Thoracic aorta (tissue), 2 donors: ENCODE measurements around the gene TCF4. TPM values are rescaled to one million over a fixed set of nuclear protein-coding genes. Genes with fewer than 3 reads are reported as not detected.

Source experiments
- ATAC-seq: fragments of 150-250 bp; one replicate; pipeline ENCODE4 v1.8.0; 2017; ENCODE audit warnings: low read depth; ENCODE audit not compliant: insufficient number of reproducible peaks, low FRiP score
- DNase-seq: peaks from one replicate; pipeline ENCODE4 v3.0.0-alpha.2; 2020; ENCODE audit warnings: low spot score
- H3K27ac ChIP-seq, 2 donors: fragments of 200-600 bp; sonication (generic); 1 replicate in 1 of 2; 2 replicates in 1 of 2; pipeline ENCODE4 v1.5.1; 2016; ENCODE audit warnings: mild to moderate bottlenecking in 2 of 2, moderate library complexity in 2 of 2
- H3K27me3 ChIP-seq: fragments of 200-600 bp; sonication (generic); replicated peaks from 2 replicates; pipeline ENCODE4 v1.6.0; 2016; ENCODE audit warnings: mild to moderate bottlenecking; ENCODE audit not compliant: insufficient read depth
- H3K36me3 ChIP-seq: fragments of 200-600 bp; sonication (generic); one replicate; pipeline ENCODE4 v1.5.1; 2016
- H3K4me1 ChIP-seq, 2 donors: fragments of 200-600 bp; sonication (generic); 1 replicate in 1 of 2; 2 replicates in 1 of 2; pipeline versions ENCODE4 v1.5.1 to v1.6.0; 2016; ENCODE audit warnings: low read depth in 2 of 2, mild to moderate bottlenecking in 1 of 2; ENCODE audit not compliant: control insufficient read depth in 1 of 2
- H3K4me3 ChIP-seq: fragments of 200-600 bp; sonication (generic); 2 replicates; pipeline ENCODE4 v1.5.1; 2016; ENCODE audit warnings: mild to moderate bottlenecking
- H3K9me3 ChIP-seq: fragments of 200-600 bp; sonication (generic); 2 replicates; pipeline ENCODE4 v1.5.1; 2016
- CTCF ChIP-seq: fragments of 200-600 bp; sonication (generic); IDR thresholded peaks from one replicate; pipeline ENCODE4 v1.5.1; 2019; ENCODE audit warnings: antibody characterized with exemption
- total RNA-seq, 2 donors: library from RNA; depleted of rRNA; stranded (reverse); fragments of >200 nt; gene quantifications; one replicate each; pipeline versions ENCODE4 v1.1.0 to v1.2.3, GENCODE V29; 2016

The TCF4 gene
- total RNA-seq, 2 donors from 2014 or later: 178 to 267 TPM

DNA sequence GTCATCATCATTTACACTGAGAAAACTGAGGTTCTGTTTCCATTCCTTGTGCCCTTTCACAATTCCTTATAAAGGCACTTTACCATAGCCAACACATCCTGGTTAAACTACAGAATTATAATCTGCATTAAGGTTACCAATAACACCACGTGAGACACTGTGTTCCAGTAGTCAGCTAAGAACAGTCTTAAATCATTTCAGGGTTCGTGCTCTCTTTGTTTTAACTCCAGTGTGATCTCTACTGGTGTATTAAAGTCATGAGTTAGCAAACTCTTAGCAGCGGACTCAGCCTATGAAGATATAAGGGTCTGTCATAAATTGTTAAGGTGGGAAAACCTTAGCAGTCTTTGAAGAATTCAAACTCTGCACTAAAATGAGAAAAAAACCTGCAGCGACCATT, 53.0 kb downstream of the TCF4 start:
- H3K4me1 ChIP-seq: no peaks in the 10 kb centered on the region
- TF ChIP-seq CTCF: no peak
- DNase-seq: no peak
- no peak overlapping the region for H3K4me3 ChIP-seq
- H3K36me3 ChIP-seq: no peaks in the 10 kb centered on the region
- no peak overlapping the region for H3K27ac ChIP-seq
- no peaks in the 10 kb centered on the region for H3K9me3 ChIP-seq
- H3K27me3 ChIP-seq: no peaks in the 10 kb centered on the region
- no peak for ATAC-seq

- no peak for TF ChIP-seq CTCF
- Histone ChIP-seq H3K27ac (no peak overlapping the region), H3K4me3 (no peak overlapping the region)
Measured at GRCh38 chr18:55534547-55534946, 53.4 kb downstream of the TCF4 start.

DNA sequence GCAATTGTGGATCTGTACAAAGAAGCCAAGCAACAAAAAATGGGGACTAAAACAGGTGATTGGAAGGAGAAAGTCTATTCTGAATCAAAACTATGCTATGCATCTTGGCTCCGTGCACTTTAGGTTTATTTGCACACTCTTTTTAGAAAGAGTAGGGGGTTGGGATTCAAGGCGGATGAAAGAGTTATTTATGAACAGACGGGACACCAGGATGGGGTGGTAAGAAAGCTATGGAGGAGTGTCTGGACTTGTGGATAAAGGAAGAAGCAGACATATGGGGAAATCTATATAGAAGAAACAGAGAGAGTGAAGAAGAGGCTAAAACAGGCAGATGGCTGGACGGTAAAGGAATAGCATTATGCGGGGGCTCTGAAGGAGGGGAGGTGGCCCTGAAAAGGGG, 57.8 kb downstream of the TCF4 start:
- H3K9me3 ChIP-seq: no peaks in the 10 kb centered on the region
- no peak overlapping the region for H3K4me3 ChIP-seq
- H3K27me3 ChIP-seq: no peaks in the 10 kb centered on the region
- no peaks in the 10 kb centered on the region for H3K4me1 ChIP-seq
- ATAC-seq (no peak), DNase-seq (no peak)
- no peaks in the 10 kb centered on the region for H3K36me3 ChIP-seq
- no peak for TF ChIP-seq CTCF
- H3K27ac ChIP-seq: no peak overlapping the region

More at GRCh38 chr18:55534547-55534946, 53.4 kb downstream of the TCF4 start:
- Histone ChIP-seq H3K4me1 (no peaks in the 10 kb centered on the region), H3K9me3 (no peaks in the 10 kb centered on the region), H3K27me3 (no peaks in the 10 kb centered on the region), H3K36me3 (no peaks in the 10 kb centered on the region)
- DNase-seq (no peak), ATAC-seq (no peak)

GRCh38 chr18:55529581-55529980, 58.4 kb downstream of the TCF4 start:
- DNase-seq: no peak
- H3K27me3 ChIP-seq: no peaks in the 10 kb centered on the region
- no peaks in the 10 kb centered on the region for H3K36me3 ChIP-seq
- no peak overlapping the region for H3K27ac ChIP-seq
- H3K9me3 ChIP-seq: no peaks in the 10 kb centered on the region
- ATAC-seq: no peak
- H3K4me3 ChIP-seq: no peak overlapping the region
- TF ChIP-seq CTCF: no peak
- no peaks in the 10 kb centered on the region for H3K4me1 ChIP-seq

- Histone ChIP-seq H3K27me3 (no peaks in the 10 kb centered on the region), H3K4me1 (peaks cover 2 to 6% of the 10 kb centered on the region in 2 donors), H3K9me3 (no peaks in the 10 kb centered on the region), H3K4me3 (no peak overlapping the region), H3K27ac (no peak overlapping the region), H3K36me3 (no peaks in the 10 kb centered on the region)
- ATAC-seq (no peak), DNase-seq (no peak)
- TF ChIP-seq CTCF: no peak
Measured at GRCh38 chr18:55525845-55526244, 62.1 kb downstream of the TCF4 start.
